ENCODE measurements around the gene CEP120.

DNA sequence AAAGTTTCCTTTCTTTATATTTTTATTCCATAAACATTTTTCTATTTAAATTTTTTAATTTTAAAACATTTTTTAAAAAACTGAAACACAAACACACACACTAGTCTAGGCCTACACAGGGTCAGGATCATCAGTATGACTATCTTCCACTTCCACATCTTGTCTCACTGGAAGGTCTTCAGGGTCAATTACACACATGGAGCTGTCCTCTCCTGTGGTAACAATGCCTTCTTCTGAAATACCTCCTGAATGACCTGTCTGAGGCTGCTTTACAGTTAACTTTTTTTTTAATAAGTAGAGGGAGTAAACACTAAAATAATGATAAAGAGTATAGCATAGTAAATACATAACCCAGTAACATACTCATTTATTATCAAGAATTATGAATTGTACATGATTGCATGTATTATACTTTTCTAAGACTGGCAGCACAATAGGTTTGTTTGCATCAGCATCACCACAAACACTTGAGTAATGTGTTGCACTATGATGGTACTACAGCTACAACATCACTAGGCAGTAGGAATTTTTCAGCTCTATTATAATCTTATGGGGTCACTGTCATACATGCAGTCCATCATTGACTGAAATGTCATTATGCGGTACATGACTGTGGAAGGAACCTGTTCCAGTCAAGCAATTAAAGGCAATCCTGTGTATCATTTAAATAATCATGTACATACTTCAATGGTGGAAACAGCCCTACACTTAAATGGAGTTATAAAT is 17.4 kb upstream of the CEP120 start:
- TF ChIP-seq, protein P1, sequence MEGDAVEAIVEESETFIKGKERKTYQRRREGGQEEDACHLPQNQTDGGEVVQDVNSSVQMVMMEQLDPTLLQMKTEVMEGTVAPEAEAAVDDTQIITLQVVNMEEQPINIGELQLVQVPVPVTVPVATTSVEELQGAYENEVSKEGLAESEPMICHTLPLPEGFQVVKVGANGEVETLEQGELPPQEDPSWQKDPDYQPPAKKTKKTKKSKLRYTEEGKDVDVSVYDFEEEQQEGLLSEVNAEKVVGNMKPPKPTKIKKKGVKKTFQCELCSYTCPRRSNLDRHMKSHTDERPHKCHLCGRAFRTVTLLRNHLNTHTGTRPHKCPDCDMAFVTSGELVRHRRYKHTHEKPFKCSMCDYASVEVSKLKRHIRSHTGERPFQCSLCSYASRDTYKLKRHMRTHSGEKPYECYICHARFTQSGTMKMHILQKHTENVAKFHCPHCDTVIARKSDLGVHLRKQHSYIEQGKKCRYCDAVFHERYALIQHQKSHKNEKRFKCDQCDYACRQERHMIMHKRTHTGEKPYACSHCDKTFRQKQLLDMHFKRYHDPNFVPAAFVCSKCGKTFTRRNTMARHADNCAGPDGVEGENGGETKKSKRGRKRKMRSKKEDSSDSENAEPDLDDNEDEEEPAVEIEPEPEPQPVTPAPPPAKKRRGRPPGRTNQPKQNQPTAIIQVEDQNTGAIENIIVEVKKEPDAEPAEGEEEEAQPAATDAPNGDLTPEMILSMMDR (IDR thresholded peaks at IDR 0.05) = no peak
- no peak for TF ChIP-seq POLR2A (IDR thresholded peaks at IDR 0.05)
